ENCODE data around the gene SLC35B2. TPM values are rescaled to one million over a fixed set of nuclear protein-coding genes. Genes with fewer than 3 reads are reported as not detected.
A peak's percentile ranks its signal among the peaks of the same experiment; 100 is the strongest.

SLC35B2 gene
- total and polyA plus RNA-seq, 2 experiments from 2014 or later: 101 to 114 TPM

DNA sequence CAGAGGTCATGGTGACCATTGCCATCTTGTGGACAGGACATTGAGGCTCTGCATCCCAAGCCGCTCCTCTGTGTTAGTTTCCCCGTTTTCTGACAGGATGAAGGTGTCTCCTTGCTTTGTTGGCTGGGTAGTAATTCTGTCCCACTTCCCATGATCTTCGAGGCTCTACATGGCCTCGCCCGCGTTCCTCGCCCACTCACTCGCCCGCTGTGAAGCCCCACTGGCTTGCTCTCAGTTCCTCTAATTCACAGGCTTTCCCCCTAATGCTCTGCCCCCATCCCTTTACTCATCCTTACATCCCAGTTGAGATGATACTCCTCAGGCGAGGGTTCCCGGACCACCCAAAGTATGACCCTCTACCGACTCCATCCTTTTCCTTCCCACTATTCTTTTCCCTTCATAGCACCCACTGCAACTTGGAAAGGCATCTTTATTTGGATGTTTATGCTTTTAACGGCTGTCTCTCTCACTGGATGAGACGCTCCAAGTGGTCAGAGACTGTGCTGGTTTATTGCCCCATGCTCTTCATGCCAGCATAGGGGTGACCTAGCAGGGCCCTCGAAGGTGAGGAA, 511 bp upstream of the SLC35B2 start:
- Histone ChIP-seq H3K9me2 (ENCODE audit: insufficient read depth) (no peaks in the 10 kb centered on the region), H2AFZ (peak overlapping the region; percentile 95), H3F3A (ENCODE audit: insufficient read depth) (peaks cover 42% of the 10 kb centered on the region), H3K36me3 (ENCODE audit: low read depth) (peaks cover 16% of the 10 kb centered on the region), H3K4me2 (ENCODE audit: unreplicated experiment) (peak overlapping the region; percentile 70), H3K4me3 (peak overlapping the region; percentile 100), H3K79me2 (ENCODE audit: insufficient read depth) (peaks cover 44% of the 10 kb centered on the region), H3K9me3 (ENCODE audit: low read depth) (no peaks in the 10 kb centered on the region), H3K27me3 (replicated peaks; ENCODE audit: insufficient read depth) (no peaks in the 10 kb centered on the region), H3K4me1 (ENCODE audit: insufficient read depth) (peaks cover 10% of the 10 kb centered on the region; the same call in 1 of the 2 replicates), H4K20me1 (ENCODE audit: insufficient read depth) (no peaks in the 10 kb centered on the region), H3K9ac (peak overlapping the region; percentile 94), H3K27ac (peak overlapping the region; percentile 33)
- in situ Hi-C loops (cut with MboI): no loop called here
- TF ChIP-seq EZH2phosphoT487 (IDR thresholded peaks at IDR 0.05; ENCODE audit: insufficient read depth, low read depth) (no peak), EZH2 (IDR thresholded peaks at IDR 0.05; ENCODE audit: insufficient read depth, poor library complexity, severe bottlenecking) (no peak)
- DNase-seq: no peak
- 25 to 28% methylated on average over 15 of the region's 15 CpGs for WGBS, 2 experiments (ENCODE audit: low coverage in 1 of 2, low lambda C conversion rate in 2 of 2, missing lambda C conversion rate in 2 of 2)

DNA sequence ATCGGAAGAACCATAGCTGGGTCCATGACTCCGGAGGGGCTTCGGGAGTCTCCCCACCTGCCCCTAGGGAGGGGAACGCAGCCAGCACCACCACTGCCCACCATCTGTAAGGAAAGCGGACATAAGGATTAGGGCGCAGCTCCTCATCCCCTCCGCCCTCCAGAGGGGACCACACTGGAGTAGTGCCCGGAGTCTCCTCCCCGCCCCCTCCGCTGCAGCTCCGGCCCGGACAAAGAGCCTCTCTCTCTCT, 628 bp downstream of the SLC35B2 start:
- peak overlapping the region; percentile 95 for H2AFZ ChIP-seq
- H4K20me1 ChIP-seq (ENCODE audit: insufficient read depth): peaks cover 7% of the 10 kb centered on the region; the same call in 1 of the 2 replicates
- peak overlapping the region; percentile 100 for H3K4me3 ChIP-seq
- TF ChIP-seq EZH2 (IDR thresholded peaks at IDR 0.05; ENCODE audit: insufficient read depth, poor library complexity, severe bottlenecking) (no peak), EZH2phosphoT487 (IDR thresholded peaks at IDR 0.05; ENCODE audit: insufficient read depth, low read depth) (no peak)
- in situ Hi-C loops (cut with MboI): no loop called here
- peaks cover 10% of the 10 kb centered on the region; the same call in 1 of the 2 replicates for H3K4me1 ChIP-seq (ENCODE audit: insufficient read depth)
- WGBS, 2 experiments (ENCODE audit: low coverage in 1 of 2, low lambda C conversion rate in 2 of 2, missing lambda C conversion rate in 2 of 2): 2% methylated on average over 10 to 12 of the region's 12 CpGs
- H3K79me2 ChIP-seq (ENCODE audit: insufficient read depth): peaks cover 51% of the 10 kb centered on the region
- H3K27ac ChIP-seq: peak overlapping the region; percentile 65
- H3K9me2 ChIP-seq (ENCODE audit: insufficient read depth): no peaks in the 10 kb centered on the region
- H3K4me2 ChIP-seq (ENCODE audit: unreplicated experiment): peak overlapping the region; percentile 97
- no peak for DNase-seq
- H3K9me3 ChIP-seq (ENCODE audit: low read depth): no peaks in the 10 kb centered on the region
- peaks cover 27% of the 10 kb centered on the region for H3K36me3 ChIP-seq (ENCODE audit: low read depth)
- H3K9ac ChIP-seq: peak overlapping the region; percentile 94
- no peaks in the 10 kb centered on the region for H3K27me3 ChIP-seq (replicated peaks; ENCODE audit: insufficient read depth)
- H3F3A ChIP-seq (ENCODE audit: insufficient read depth): peaks cover 53% of the 10 kb centered on the region

DNA sequence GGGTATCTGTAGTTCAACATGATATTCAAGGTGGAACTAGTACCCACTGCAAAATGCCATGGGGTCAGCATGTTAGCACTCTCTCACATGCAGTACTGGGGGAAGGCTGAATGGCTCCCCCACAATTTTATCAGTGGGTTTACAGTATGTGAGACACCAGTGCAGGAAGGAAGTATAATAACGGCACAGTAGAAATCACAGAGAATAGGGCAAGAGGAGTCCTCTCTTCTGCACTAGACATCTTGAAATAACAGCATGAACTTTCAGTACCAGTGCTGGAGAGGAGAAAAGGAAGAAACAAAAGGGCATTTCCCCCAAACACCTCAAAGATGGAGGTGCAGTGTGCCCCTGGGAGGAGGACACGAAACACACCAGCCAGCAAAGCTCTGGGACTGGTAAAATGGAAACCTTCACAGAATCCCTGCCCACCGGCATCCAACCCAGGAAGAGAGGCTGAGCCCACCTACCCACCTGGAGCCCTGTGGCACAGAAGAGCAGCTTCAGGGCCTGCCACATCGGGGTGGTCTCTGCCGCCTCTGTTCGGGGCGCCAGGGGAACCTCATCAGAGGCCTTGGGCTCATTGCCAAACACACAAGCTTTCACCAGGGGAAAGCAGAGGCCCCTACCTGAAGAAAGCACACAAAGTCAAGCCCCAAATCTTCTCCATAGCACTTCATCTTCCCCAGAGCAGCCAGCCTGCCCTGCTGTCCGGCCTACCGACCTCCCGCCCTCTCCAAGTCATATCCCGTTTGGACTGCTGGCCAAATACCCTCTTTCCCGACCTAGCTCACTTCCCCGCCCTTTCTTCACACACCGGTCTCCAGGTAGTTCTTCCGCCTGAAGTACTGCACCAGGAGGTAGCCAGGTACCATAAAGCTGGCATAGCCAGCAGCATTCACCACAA, 1.2 kb downstream of the SLC35B2 start:
- no peak for DNase-seq
- Histone ChIP-seq H2AFZ (peak overlapping the region; percentile 95), H3K4me3 (peak overlapping the region; percentile 100), H3F3A (ENCODE audit: insufficient read depth) (peaks cover 58% of the 10 kb centered on the region), H3K9ac (peak overlapping the region; percentile 94), H4K20me1 (ENCODE audit: insufficient read depth) (peaks cover 10% of the 10 kb centered on the region; the same call in 1 of the 2 replicates), H3K4me1 (ENCODE audit: insufficient read depth) (peaks cover 10% of the 10 kb centered on the region; the same call in 1 of the 2 replicates), H3K36me3 (ENCODE audit: low read depth) (peaks cover 33% of the 10 kb centered on the region), H3K9me2 (ENCODE audit: insufficient read depth) (no peaks in the 10 kb centered on the region), H3K27ac (peak overlapping the region; percentile 65), H3K9me3 (ENCODE audit: low read depth) (no peaks in the 10 kb centered on the region), H3K4me2 (ENCODE audit: unreplicated experiment) (peak overlapping the region; percentile 97), H3K79me2 (ENCODE audit: insufficient read depth) (peaks cover 56% of the 10 kb centered on the region), H3K27me3 (replicated peaks; ENCODE audit: insufficient read depth) (no peaks in the 10 kb centered on the region)
- TF ChIP-seq EZH2phosphoT487 (IDR thresholded peaks at IDR 0.05; ENCODE audit: insufficient read depth, low read depth): no peak
- TF ChIP-seq EZH2 (IDR thresholded peaks at IDR 0.05; ENCODE audit: insufficient read depth, poor library complexity, severe bottlenecking): no peak
- in situ Hi-C loops (cut with MboI): no loop called here
- WGBS, 2 experiments (ENCODE audit: low coverage in 1 of 2, low lambda C conversion rate in 2 of 2, missing lambda C conversion rate in 2 of 2): 16 to 24% methylated on average over 15 of the region's 15 CpGs

DNA sequence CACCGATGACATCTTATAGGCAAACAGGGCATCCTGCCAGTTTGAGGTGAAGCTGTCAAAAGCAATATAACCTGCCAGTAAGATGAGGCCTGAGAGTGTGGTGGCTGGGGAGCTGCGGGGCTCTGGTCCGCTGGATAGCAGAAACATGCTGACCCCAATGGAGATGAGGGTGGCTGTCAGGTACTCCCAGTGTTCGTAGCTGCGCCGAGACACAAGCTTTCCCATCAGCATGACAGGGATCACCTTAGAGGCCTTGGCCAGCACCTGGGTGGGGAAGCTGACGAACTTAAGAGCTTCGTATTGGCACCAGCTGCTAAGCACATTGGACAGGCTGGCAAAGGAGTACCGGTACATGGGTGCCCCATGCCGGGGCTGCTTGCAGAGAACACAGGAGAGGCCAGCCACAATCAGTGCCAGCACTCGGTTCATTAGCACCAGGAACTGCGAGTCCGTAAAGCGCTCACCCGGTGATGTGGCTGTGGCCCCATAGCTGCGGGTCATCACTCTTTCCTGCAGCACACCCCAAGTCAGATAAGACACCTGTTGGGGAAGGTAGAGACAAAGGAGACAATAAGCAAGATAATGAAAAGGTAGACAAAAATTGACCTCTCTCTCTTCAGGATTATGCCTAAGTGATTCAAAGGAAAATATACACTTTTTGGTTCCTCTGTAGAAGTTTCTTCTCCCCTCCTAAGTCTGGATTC, 2.1 kb downstream of the SLC35B2 start:
- Histone ChIP-seq H3K9me3 (ENCODE audit: low read depth) (no peaks in the 10 kb centered on the region), H3K27me3 (replicated peaks; ENCODE audit: insufficient read depth) (no peaks in the 10 kb centered on the region), H3K9ac (peak overlapping the region; percentile 94), H3K36me3 (ENCODE audit: low read depth) (peaks cover 42% of the 10 kb centered on the region), H3K4me3 (peak overlapping the region; percentile 100; the same call in 1 of the 2 replicates), H2AFZ (no peak overlapping the region), H3K27ac (no peak overlapping the region), H4K20me1 (ENCODE audit: insufficient read depth) (peaks cover 16% of the 10 kb centered on the region; the same call in 1 of the 2 replicates), H3K4me2 (ENCODE audit: unreplicated experiment) (no peak overlapping the region), H3F3A (ENCODE audit: insufficient read depth) (peaks cover 67% of the 10 kb centered on the region), H3K79me2 (ENCODE audit: insufficient read depth) (peaks cover 65% of the 10 kb centered on the region), H3K4me1 (ENCODE audit: insufficient read depth) (peaks cover 12% of the 10 kb centered on the region), H3K9me2 (ENCODE audit: insufficient read depth) (no peaks in the 10 kb centered on the region)
- DNase-seq: no peak
- TF ChIP-seq EZH2phosphoT487 (IDR thresholded peaks at IDR 0.05; ENCODE audit: insufficient read depth, low read depth): no peak
- WGBS, 2 experiments (ENCODE audit: low coverage in 1 of 2, low lambda C conversion rate in 2 of 2, missing lambda C conversion rate in 2 of 2): 63 to 67% methylated on average over 16 of the region's 16 CpGs
- in situ Hi-C loops (cut with MboI): no loop called here
